ENCODE measurements around the gene CPEB1. TPM values are rescaled to one million over a fixed set of nuclear protein-coding genes. Genes with fewer than 3 reads are reported as not detected.

Gene CPEB1
- total RNA-seq (2022; extraction: Qiagen RNA extraction) = 2.9 to 3.6 TPM (median 3.3 TPM) in 5 replicates

GRCh38 chr15:82647045-82647834, at the start of gene CPEB1:
TSS of gene CPEB1 (minus strand) at chr15:82647363. CDS start at chr15:82628459, 18,904 bp downstream.

GRCh38 chr15:82540055-82540983, 106.8 kb downstream of the CPEB1 start, which contains the start of gene RPS17:
TSS of gene RPS17 (minus strand) at chr15:82540457. CDS start at chr15:82540428, 29 bp downstream.

Other genes with a start within 250 kb of the CPEB1 start
- 2.0 to 3.2 TPM (median 2.5 TPM) in 5 replicates for gene GOLGA6L9, start 217.5 kb downstream of the CPEB1 start, total RNA-seq (2022; extraction: Qiagen RNA extraction)
- 3,680 to 4,192 TPM (median 4,148 TPM) in 5 replicates for gene RPS17, start 106.9 kb downstream of the CPEB1 start, total RNA-seq (2022; extraction: Qiagen RNA extraction)
- gene AP3B2, start 62.5 kb upstream of the CPEB1 start, total RNA-seq (2022; extraction: Qiagen RNA extraction) = 0.57 to 0.94 TPM (median 0.74 TPM) in 5 replicates
- gene FSD2, start 158.7 kb upstream of the CPEB1 start, total RNA-seq (2022; extraction: Qiagen RNA extraction) = not detected in 5 replicates
- 5.7 to 7.1 TPM (median 6.9 TPM) in 5 replicates for gene WHAMM, start 162.3 kb upstream of the CPEB1 start, total RNA-seq (2022; extraction: Qiagen RNA extraction)

Measured in A549 treated with CORT108297 at 1 μM for 4 hours (cell line).